ENCODE data around the gene FBXW11.
"Not testable (repeated sequence)": the region's sequence is repeated elsewhere in the genome, so short reads cannot be mapped to it uniquely, and the experiment has no call there.

DNA sequence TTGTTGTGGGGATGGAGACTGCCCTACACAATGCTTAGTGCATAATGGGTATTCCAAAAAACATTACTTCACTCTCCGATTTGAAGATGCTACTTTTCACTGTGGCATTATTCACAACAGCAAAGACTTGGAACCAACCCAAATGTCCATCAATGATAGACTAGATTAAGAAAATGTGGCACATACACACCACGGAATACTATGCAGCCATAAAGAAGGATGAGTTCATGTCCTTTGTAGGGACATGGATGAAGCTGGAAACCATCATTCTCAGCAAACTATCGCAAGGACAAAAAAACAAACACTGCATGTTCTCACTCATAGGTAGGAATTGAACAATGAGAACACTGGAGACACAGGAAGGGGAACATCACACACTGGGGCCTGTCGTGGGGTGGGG is 90.7 kb downstream of the FBXW11 start:
- TF ChIP-seq, protein P1, sequence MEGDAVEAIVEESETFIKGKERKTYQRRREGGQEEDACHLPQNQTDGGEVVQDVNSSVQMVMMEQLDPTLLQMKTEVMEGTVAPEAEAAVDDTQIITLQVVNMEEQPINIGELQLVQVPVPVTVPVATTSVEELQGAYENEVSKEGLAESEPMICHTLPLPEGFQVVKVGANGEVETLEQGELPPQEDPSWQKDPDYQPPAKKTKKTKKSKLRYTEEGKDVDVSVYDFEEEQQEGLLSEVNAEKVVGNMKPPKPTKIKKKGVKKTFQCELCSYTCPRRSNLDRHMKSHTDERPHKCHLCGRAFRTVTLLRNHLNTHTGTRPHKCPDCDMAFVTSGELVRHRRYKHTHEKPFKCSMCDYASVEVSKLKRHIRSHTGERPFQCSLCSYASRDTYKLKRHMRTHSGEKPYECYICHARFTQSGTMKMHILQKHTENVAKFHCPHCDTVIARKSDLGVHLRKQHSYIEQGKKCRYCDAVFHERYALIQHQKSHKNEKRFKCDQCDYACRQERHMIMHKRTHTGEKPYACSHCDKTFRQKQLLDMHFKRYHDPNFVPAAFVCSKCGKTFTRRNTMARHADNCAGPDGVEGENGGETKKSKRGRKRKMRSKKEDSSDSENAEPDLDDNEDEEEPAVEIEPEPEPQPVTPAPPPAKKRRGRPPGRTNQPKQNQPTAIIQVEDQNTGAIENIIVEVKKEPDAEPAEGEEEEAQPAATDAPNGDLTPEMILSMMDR (IDR thresholded peaks at IDR 0.05; ENCODE audit: insufficient read depth, low read depth, low read length) = not testable (repeated sequence)
- not testable (repeated sequence) for TF ChIP-seq EZH2 (IDR thresholded peaks at IDR 0.05; ENCODE audit: insufficient read depth, low read length)

Data from astrocyte (in vitro differentiated cells and primary cell).